ENCODE data around the gene ELK1.
"Not testable (repeated sequence)": the region's sequence is repeated elsewhere in the genome, so short reads cannot be mapped to it uniquely, and the experiment has no call there.

The ELK1 gene

GRCh38 chrX:47610511-47610910, 39.9 kb downstream of the ELK1 start:
- no peak for DNase-seq

GRCh38 chrX:47608130-47608810, 42.1 kb downstream of the ELK1 start:
- no peak for DNase-seq

GRCh38 chrX:47607091-47607490, 43.3 kb downstream of the ELK1 start:
- no peak for DNase-seq

- DNase-seq = no peak
These were observed 45.3 kb downstream of the ELK1 start for GRCh38 chrX:47605024-47605423.

GRCh38 chrX:47603125-47603524, 47.2 kb downstream of the ELK1 start:
- not testable (repeated sequence) for DNase-seq

- DNase-seq = no peak
These were observed 53.1 kb downstream of the ELK1 start for GRCh38 chrX:47597222-47597621.

- DNase-seq = no peak
These were observed 54.1 kb downstream of the ELK1 start for GRCh38 chrX:47596256-47596655.

GRCh38 chrX:47595716-47596251, 54.6 kb downstream of the ELK1 start:
- DNase-seq = no peak

GRCh38 chrX:47593522-47593921, 56.8 kb downstream of the ELK1 start:
- DNase-seq = no peak

GRCh38 chrX:47590984-47591383, 59.4 kb downstream of the ELK1 start:
- DNase-seq = no peak

- no peak for DNase-seq
These were observed 62.2 kb downstream of the ELK1 start for GRCh38 chrX:47587906-47588735.

- DNase-seq = no peak
These were observed 63.1 kb downstream of the ELK1 start for GRCh38 chrX:47587091-47587891.

- DNase-seq = no peak
These were observed 64.1 kb downstream of the ELK1 start for GRCh38 chrX:47586043-47586787.
